Brain (organoid and tissue), 1 donor: Measurements from ENCODE around the gene PERCC1. TPM values are rescaled to one million over a fixed set of nuclear protein-coding genes. Genes with fewer than 3 reads are reported as not detected.

Experiments used
- polyA plus RNA-seq: library from polyadenylated mRNA; stranded (reverse); fragments of 350-450 nt; fragmentation: Illumina TruSeq; extraction: RNeasy Lipid Tissue Mini Kit (QIAGEN cat#74804); gene quantifications from one replicate; pipeline ENCODE4 v1.2.3, GENCODE V29; 2015; ENCODE audit warnings: low read depth, low replicate concordance; ENCODE audit not compliant: insufficient read depth

Gene PERCC1
- polyA plus RNA-seq, 1 donor from 2014 or later: 13.1 TPM

Other genes with a start within 250 kb of the PERCC1 start
- not detected for gene TPSG1, start 205.8 kb upstream of the PERCC1 start, polyA plus RNA-seq
- gene TPSB2, start 200.9 kb upstream of the PERCC1 start, polyA plus RNA-seq: not detected
- gene TPSAB1, start 190.4 kb upstream of the PERCC1 start, polyA plus RNA-seq: not detected
- gene TPSD1, start 175.0 kb upstream of the PERCC1 start, polyA plus RNA-seq: not detected
- 240 TPM for gene UBE2I, start 121.4 kb upstream of the PERCC1 start, polyA plus RNA-seq
- gene BAIAP3, start 97.4 kb upstream of the PERCC1 start, polyA plus RNA-seq: 42.8 TPM
- gene TSR3, start 79.2 kb upstream of the PERCC1 start, polyA plus RNA-seq: 81.3 TPM
- 82.2 TPM for gene GNPTG, start 79.1 kb upstream of the PERCC1 start, polyA plus RNA-seq
- gene UNKL, start 16.4 kb upstream of the PERCC1 start, polyA plus RNA-seq: 13.3 TPM
- 21.4 TPM for gene UQCC4, start 10.3 kb upstream of the PERCC1 start, polyA plus RNA-seq
- 4.8 TPM for gene CCDC154, start 13.5 kb downstream of the PERCC1 start, polyA plus RNA-seq
- gene CLCN7, start 44.0 kb downstream of the PERCC1 start, polyA plus RNA-seq: 52.8 TPM
- gene PTX4, start 57.9 kb downstream of the PERCC1 start, polyA plus RNA-seq: not detected
- 34.8 TPM for gene TELO2, start 62.3 kb downstream of the PERCC1 start, polyA plus RNA-seq
- 11.1 TPM for gene TMEM204, start 102.6 kb downstream of the PERCC1 start, polyA plus RNA-seq
- gene IFT140, start 181.0 kb downstream of the PERCC1 start, polyA plus RNA-seq: 33.8 TPM
- 12.8 TPM for gene CRAMP1, start 181.3 kb downstream of the PERCC1 start, polyA plus RNA-seq
- 162 TPM for gene JPT2, start 247.2 kb downstream of the PERCC1 start, polyA plus RNA-seq